NCI-H460 (cell line): ENCODE data around the gene DLL4. TPM values are rescaled to one million over a fixed set of nuclear protein-coding genes. Genes with fewer than 3 reads are reported as not detected.

Source experiments
- DNase-seq: peaks from one replicate; pipeline ENCODE4 v3.0.0-alpha.2; 2016; ENCODE audit warnings: low read depth; ENCODE audit errors: extremely low read depth
- polyA plus RNA-seq: library from polyadenylated mRNA; depleted of rRNA; stranded (reverse); fragments of >200 nt; gene quantifications from 2 replicates; pipeline ENCODE4 v1.2.3, GENCODE V29; 2014; cell fraction: nucleus; rRNA removed
- total RNA-seq: library from RNA; depleted of rRNA; stranded (reverse); fragments of >200 nt; shearing (Covaris generic); gene quantifications from 2 replicates; pipeline ENCODE4 v1.2.3, GENCODE V29; 2014; rRNA removed

The DLL4 gene
- 0.05 TPM in 1 of 2 replicates, not detected in the other for total RNA-seq
- 0.13 TPM in 1 of 2 replicates, not detected in the other for polyA plus RNA-seq

DNA sequence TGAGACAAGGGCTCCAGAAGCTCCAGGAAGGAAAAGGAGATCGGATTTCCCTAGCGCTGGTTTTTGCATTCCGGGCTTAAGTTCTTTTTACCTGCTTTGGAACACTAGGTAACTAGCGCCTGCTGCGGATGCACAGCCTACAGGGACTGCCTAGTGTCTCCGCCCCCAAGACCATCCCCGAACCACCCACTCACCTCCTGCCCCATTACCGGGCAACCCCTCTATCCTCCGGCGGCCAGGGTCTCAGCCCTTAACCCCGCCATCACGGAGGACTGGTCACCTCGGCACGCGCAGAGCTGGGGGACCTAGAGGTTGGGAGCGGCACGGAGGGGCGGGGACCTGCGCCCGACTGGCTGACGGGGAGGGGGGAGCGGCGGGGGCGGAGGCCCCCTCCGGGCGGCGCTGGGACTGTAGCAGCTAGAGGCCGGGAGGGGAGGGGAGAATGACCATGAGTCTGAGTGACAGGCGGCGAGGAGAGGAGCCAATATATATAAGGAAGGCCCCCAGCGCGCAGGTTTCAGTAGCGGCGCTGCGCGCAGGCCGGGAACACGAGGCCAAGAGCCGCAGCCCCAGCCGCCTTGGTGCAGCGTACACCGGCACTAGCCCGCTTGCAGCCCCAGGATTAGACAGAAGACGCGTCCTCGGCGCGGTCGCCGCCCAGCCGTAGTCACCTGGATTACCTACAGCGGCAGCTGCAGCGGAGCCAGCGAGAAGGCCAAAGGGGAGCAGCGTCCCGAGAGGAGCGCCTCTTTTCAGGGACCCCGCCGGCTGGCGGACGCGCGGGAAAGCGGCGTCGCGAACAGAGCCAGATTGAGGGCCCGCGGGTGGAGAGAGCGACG is at the start of gene DLL4:
Gene DLL4, plus strand, starts transcription at position 520 of the 839 bp plus-strand sequence. CDS start 329 bp downstream, outside the sequence.
- peak; percentile 34 for DNase-seq

DNA sequence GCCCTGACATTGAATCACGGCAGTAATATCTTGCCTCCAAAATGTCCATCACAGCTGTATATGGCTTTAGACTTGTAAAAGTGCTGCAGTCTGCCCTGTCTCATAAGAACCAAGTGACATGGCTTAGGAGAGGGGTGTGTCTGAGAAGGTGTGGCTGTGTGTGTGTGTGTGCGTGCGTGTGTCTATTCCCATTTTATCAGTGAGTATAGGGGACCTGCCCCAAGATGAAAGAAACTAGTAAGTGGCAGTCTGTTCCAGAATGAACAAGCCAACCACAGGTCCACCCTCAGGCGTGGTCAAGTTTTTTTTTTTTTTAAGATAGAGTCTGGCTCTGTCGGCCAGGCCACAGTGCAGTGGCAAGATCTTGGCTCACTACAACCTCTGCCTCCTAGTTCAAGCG is 49.5 kb upstream of the DLL4 start:
- no peak for DNase-seq

DNA sequence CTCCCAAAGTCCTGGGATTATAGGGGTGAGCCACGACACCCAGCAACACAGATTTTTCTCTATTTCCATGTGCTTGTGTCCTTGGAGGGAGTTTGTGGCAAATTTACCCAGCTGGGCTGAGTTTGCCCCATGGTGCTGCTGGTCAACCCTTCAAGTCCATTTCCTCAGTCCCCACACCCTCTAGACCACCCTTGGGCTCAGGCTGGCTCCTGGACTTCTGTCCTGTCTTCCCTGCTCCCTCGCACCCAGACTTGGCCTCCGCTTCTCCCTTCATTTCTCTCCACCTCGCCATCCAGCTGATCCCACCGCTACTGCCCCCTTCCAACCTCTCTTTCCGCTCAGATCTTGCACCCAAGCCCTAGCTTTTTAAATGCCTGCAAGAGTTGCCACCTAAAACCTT is 47.8 kb upstream of the DLL4 start:
- DNase-seq = no peak

DNA sequence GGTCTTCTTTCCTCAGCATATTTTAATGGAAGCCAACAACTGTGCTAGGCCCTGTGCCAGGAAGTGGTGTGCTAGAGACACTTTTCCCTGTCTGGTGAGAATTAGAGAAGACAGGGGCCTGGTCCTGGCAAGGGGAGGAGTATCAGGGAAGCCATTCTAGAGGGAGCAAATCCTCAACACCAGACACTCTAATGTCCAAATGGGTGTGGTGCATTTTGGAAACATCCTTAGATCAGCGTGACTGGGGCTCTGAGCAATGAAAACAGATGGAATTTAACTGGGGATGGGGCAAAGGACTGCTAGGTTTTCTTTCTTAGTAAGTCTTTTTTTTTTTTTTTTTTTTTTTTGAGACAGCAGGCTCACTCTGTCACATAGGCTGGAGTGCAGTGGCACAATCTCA is 42.6 kb upstream of the DLL4 start:
- DNase-seq = no peak

- no peak for DNase-seq
Measured at GRCh38 chr15:40889112-40889511, 40.0 kb upstream of the DLL4 start.

GRCh38 chr15:40891138-40891537 is 38.0 kb upstream of the DLL4 start:
- DNase-seq = no peak

DNA sequence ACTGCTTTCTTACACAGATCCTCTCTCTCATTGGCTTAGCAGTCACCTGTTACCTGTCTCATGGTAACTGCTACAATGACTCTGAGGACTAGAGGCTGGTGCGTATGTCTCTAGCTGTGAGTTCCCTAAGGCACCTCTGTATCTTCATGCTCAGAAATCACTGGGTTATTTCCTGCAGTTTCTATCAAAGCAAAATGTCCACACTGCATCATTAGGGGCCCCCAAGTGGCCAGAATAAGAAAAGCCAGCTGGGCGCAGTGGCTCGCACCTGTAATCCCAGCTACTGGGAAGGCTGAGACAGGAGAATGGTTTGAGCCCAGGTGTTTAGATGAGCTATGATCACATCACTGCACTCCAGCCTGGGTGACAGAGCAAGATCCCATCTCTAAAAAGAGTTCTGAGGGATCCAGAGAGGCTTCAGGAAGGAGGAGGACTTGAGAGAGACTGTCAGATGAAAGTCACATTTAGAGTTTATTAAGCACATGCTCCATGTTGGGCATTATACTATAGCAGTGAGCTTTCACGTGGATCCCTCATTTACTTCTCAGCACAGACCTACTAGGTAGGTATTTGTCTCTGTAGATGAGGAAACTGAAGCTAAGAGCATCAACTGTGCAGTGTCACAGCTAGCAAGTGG is 37.2 kb upstream of the DLL4 start:
- DNase-seq = peak; percentile 48

GRCh38 chr15:40892447-40893012 is 36.6 kb upstream of the DLL4 start:
- DNase-seq = no peak

- no peak for DNase-seq
Measured at GRCh38 chr15:40893019-40893670, 36.0 kb upstream of the DLL4 start.

- peak; percentile 93 for DNase-seq
Measured at GRCh38 chr15:40893733-40894680, 35.1 kb upstream of the DLL4 start, which contains the start of gene VPS18. Gene VPS18 (plus strand): TSS chr15:40894450. CDS start chr15:40894769, 319 bp downstream.

GRCh38 chr15:40894681-40895448 is 34.3 kb upstream of the DLL4 start:
- peak; percentile 36 for DNase-seq

DNA sequence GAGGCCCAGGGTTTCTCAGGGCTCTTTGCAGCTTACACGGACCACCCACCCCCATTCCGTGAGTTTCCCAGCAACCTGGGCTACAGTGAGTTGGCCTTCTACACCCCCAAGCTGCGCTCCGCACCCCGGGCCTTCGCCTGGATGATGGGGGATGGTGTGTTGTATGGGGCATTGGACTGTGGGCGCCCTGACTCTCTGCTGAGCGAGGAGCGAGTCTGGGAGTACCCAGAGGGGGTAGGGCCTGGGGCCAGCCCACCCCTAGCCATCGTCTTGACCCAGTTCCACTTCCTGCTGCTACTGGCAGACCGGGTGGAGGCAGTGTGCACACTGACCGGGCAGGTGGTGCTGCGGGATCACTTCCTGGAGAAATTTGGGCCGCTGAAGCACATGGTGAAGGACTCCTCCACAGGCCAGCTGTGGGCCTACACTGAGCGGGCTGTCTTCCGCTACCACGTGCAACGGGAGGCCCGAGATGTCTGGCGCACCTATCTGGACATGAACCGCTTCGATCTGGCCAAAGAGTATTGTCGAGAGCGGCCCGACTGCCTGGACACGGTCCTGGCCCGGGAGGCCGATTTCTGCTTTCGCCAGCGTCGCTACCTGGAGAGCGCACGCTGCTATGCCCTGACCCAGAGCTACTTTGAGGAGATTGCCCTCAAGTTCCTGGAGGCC is 29.5 kb upstream of the DLL4 start:
- DNase-seq = no peak

GRCh38 chr15:40900256-40901052 is 28.7 kb upstream of the DLL4 start:
- no peak for DNase-seq

- DNase-seq = no peak
Measured at GRCh38 chr15:40901053-40901443, 28.1 kb upstream of the DLL4 start.

GRCh38 chr15:40902605-40903561 is 26.3 kb upstream of the DLL4 start:
- no peak for DNase-seq

DNA sequence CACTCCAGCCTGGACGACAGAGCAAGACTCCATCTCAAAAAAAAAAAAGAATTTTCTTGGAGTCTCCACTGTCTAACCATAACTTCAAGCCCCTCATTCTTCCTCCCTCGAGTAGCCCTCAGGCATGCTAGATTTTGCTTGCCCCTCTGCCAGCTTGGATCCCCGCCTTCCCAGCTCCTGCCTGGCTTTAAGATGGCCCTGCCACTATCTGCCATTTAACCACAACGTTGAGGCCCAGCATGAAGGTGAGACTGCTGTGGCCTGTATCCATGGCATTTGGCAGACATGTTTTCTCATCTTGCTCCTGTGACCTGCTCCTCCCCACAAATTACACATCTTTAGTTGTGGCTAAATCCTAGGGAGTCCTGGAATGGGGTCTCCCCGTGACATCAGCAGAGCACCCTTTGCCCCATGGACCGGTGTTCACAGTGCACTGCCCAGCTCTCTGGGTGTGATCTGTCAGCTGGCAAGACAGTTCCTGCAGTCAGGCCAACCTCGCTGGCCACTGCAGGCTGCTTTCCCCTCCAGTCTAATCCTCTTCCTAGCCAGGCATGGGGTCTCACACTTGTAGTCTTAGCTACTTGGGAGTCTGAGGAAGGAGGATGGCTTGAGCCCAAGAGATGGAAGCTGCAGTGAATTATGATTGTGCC is 24.5 kb upstream of the DLL4 start:
- DNase-seq = no peak
